Stimulated activated CD8-positive, alpha-beta memory T cell treated with anti-CD3 and anti-CD28 coated beads, Interleukin-12 subunit alpha, Interleukin-12 subunit beta, amount 100 ng/mL, for 1 hour (primary cell): ENCODE data around the gene TNNC1.

ENCODE experiments used
- DNase-seq: peaks from one replicate; pipeline ENCODE4 v3.0.0-alpha.2; 2020; ENCODE audit warnings: low read depth

TNNC1 gene

DNA sequence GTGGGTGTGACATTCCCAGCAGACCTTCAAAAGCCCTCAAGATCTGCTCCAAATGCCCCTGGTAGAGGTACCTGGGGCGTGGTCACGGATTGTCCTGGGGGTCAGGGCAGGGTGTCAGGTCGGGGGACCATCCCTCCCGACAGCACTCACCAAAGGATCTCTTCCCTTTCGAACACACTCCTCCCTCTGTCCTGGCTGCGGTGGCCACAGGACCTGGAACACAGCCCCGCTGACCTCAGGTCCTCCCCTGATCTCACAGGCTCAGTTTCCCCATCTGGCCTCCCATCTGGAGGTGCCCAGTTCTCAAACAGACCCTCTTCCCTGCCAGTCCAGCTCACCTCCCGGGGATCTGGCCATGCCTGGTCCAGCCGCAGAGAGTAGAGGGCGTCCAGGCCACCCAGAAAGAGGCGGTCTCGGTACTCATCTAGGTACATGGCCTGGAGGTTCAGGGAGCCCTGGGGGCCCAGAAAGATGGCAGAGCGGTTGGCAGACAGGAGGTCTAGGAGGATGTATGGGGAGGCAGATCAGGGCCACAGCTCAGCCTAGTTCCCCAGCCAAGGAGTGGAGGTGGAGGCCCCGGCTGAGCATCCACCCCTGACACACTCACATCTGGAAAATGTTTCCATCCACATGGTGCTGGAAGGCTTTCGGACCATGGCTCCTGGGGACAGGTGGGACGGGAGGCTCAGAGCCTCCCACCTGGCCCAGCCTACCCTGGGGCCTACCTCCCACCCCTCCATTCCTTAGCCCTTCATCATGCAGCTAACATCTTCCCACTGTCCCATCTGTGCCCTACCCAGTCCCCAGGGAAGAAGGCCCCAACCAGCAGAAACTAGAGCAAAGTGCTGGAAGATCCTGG lies 11.2 kb downstream of the TNNC1 start:
- no peak for DNase-seq

DNA sequence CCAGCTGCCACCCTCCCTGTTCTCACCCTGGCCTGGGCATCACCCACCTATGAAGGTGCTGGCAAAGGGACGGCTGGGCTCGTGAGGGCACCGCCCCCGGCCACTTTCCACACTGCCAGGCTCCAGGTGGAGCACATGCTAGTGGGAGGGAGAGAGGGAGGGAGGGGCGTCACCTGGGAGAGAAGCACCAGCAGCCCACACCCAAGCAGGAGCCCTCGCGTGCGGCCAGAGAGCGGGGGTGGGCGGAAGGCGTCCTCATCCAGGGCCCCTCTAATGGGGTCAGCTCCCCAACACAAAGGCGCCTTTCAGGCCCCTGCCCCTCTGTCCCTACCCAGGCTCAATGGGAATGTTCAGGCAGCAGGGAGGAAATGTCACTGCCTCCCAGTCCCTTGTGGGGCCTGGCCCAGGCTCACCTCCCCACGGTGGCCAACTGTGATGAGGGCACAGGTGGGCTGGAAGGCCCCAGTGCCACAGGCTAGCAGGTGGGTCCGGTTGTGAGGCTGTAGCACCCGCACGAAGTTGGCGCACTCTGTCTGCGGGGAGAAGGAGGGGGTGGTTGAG lies 12.0 kb downstream of the TNNC1 start:
- DNase-seq = no peak

DNA sequence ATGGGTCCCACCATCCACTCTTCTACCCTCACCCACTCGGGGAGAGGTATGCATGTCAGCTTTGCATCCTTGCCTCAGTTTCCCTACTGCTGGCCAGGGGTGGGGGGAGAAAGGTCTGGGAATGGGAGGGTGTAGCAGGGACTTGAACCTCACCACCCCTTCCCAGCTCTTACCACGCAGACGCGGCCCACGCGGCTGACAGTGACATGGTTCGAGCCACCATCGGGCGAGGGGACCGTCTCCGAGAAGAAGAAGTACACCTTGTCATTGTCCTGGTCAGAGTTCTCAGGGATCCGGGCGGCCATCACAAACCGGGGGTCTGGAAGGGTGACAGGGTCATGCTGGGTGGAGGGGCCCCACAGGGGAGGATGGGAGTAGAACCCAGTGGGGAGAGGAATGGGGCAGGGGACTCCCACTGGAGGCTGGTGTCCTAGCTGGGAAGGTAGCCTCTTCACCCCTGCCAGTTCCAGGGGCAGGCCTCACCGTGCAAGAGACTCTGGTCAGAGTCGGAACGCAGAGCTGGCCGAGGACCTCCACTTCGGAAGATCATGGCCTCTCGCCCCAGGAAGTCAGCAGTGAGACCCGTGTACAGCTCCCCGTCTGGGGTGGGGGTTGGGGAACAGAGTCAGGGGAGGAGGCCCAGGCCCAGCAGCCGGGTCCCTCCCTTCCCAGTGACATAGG lies 12.6 kb downstream of the TNNC1 start:
- no peak for DNase-seq

DNA sequence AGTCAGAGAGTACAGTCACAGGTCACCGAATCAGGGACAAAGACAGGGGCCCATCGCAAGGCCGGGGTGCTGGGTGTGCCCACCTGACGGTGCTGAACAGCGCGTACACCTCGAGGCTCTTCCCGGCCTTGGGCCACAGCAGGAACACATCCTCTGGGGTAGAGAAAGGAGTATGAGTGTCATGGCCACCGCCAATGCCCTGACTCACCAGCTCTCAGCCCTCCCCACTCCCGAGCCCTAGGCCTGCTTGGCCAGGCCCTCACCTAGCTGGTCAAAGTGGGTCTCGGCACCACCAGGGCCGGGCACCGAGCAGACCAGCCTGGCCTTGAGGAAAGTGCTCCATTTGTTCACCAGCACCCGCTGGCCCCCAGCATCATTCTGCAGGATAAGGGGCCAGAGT lies 13.2 kb downstream of the TNNC1 start:
- no peak for DNase-seq

DNA sequence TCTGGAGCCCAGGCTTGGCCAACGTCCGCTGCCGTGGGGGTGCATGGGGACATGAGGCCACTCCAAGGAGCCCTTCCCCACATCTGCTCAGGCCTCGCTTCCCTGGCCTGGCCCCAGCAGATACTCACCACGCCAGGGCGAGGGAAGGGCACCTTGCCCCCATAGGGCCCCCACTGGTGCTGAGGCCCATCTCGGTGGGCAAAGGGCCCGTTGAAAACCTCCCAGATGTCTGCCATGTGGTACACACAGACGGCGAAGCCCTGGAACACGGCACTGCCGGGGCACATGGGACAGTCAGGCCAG lies 13.6 kb downstream of the TNNC1 start:
- DNase-seq = no peak

DNA sequence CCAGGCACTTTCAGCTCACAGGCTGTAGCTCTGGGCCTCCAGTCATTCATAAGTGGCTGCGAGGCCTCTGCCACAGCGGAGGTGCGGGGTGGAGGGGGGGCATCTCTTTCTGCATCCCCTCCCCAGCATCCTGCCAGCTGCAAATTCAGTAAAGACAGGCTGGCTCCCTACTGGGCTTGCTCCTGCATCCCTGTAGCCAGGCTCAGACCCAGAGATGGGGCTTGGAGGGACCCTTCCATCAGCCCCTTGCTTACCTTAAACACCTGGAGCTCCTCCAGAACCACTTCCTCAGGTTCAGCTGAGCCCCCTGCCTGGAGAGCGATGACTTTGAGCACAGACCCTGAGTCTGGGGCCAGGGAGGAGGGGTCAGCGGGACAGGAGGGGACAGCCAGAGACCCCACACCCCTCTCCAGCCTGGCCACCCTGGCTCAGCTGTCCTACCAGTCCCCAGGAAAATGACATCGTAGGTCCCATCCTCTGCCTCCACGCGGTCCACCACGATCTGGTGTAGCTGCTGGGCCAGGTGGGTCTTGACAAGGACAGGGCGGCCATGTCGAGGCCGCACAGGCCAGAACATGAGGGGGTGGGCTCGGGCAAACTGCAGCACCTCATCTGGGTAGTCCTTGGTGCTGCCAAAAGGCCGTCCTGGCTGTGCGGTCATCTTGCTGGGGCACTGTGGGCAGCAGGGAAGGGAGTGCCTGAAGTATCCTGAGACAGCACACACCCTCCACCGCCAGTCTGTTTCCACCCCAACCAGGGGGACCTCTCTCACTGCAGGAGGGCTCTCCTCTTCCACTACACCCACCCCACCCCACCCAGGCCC lies 14.2 kb downstream of the TNNC1 start:
- DNase-seq = no peak

DNA sequence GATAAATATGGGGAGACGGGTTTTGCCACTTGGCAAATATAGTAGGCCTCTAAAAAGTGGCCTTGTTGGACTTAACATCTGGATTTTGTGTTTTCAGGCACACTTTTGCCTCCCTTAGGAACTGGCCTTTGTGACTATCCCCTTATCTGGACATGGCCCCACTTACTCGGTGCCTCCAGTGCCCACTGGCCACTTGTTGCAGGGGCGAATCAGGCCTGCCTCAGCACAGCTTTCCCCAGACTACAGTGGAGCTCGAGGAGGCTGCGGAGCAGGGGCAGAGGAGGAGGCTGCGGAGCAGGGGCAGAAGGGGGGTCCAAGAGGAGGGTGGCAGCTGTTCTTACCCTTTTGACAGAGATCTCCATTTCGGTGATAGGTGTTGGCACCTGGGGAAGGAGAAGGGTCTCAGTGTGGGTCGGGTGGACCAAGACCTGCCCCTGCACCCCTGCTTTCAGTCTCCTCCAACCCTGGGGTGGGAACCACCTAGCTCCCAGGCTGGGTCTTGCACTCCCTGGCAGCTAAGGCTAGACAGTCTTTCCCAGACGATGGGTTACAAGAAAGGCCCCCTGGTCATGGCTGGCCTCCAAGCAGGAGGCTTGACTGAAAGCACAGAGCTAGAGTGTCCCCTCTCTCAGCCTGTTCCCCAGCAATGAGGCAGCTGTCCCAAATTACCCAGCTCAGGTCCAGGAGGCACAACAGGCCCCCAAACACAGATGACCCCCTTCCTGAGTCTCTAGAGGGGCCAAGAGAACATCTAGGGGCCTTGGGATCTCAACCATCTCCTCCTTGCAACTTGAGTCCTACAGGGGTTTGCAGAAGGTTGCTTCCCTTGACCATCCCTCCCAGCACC lies 15.0 kb downstream of the TNNC1 start:
- no peak for DNase-seq

DNA sequence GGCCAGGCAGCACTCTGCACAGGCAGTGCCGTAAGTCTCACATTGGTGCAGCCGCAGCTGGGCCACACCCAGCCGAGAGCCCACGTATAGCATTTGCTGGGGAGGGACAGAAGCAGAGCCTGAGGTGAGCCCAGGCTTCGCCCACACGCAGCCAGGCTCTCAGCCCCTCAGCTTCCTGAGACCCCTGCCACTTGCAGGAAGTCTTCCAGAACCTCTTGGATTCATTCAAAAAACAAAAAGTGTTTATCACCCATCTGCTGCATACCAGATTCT lies 15.8 kb downstream of the TNNC1 start:
- no peak for DNase-seq

DNA sequence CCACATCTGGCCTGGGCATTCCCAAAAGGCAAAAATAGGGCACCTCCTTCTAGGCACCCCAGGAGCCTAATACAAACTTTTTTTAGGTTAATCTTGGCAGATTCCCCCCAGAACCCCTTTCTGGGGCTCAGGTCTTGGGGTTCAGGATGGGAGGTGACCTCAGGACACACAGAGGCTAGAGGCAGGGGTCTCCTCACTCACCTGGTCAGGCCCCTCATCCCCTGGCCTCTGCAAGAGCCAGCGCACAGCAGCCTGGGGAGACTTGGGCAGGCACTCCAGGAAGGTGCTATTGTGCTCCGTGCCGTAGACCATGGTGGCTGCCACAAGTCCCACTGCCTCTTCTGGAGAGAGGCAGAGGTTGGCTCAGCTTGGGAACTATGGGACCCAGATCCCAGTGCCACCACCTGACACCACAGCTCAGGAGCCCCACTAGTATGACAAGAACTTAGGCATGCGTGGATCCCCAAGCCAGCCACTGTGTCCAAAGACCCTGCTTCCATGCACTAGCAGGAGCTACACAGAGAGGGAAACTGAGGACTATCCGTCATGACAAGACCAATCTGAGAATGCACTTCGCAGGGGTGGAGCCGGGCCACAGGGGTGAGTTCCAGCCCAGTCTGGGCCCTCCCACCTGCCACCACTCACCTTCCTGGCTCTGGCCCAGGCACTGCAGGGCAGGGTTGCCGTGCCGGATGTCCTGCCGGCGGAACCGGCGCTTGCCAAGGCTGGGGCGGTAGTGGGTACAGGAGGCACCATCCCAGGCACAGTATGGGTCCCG lies 16.3 kb downstream of the TNNC1 start:
- DNase-seq = no peak

DNA sequence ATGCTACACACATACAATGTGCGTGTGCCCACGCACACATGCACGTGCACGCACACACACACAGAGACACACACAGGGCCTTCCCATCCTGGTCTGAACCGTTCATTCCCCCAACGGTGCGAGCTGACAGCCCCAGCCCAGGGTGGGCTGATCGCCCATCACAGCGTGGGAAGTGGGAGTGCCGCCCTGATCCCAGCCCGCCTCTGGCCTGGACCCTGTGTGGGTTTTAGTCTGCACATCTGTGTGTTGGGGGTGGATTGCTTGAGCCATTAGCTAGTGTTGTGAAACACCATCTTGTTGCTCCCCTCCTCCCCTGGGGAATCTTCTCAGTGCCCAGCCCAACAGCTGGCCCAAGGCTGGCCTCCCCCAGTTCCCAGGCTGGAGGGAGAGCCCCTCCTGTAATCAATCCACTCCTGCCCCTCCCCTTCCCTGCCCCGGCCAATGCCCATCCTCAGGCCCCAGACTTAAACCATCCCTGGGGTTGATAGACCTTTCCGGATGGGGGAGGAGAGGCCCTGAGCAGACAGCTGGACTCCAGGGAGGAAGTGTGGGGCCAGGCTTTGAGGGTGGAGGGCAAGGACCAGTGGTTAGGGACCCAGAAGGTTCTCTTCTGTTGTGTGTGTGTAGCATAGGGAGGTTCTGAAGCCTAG lies 17.2 kb downstream of the TNNC1 start:
- DNase-seq = no peak

DNA sequence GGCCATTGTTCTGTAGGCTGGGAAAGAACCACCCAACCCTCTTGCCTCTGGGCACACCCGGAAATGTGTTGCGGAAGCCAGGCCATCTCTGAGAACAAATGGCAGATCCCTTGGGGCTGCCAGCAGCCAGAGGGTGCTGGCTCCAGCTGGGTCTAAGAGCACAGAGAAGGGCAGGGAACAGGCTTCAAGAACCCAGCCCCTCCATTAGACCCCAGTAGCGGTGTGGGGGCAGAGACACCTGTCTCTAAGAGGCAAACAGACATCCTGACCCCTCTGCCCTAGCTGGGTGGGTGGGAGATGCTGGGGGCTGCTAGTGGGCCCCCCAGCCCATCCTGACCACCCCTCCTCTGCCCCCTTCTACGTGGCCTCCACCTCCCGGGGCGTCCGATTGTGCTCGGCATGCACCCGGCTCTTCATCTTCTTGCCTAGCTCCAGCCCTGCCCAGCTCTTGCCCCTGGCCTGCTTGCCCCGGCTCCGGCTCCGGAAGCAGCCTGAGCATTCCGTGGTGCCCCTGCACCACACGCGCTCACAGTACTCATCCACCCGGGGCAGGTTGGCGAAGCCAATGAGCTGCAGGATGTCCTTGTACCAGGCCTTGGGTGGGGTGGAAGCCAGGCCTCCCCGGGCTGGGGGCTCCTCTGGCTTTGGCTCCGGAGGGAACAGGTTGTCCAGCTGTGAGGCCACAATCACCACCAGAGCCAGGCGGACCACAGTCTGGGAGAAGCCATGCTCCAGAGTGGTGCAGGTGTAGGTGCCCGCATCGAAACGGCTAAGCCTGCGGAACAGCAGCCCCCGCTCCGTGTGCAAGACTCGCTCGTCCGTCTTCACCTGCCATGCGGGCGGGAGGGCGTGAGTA lies 18.4 kb downstream of the TNNC1 start:
- DNase-seq = no peak

DNA sequence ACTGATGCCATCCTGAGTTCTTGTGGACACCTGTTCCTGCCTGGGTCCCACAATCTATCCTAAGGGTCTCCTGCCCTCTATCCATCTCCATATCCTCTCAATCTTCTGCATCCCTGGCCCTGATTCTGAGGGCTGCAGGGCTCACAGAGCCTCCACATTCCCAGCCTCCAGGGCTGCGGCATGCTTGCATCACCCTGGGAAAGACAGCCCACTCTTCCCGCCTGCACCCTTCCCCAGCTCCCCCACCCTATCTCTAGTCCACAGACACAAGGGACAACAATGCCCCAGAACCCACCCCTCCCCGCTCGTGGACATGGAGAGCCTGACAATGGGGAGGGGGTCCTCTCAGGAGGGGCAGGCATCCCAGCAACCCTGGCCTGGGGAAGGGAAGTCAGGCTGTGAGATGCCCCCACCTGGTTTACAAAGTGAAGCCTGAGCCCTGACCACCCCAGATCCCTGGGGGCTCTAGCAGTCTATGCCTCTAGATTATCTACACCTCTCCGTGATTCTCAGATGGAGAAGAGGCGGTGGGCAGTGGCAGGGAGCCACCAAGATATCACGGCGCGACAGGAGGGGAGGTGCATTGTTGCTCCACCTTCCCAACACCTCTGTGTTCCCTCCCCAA lies 19.2 kb downstream of the TNNC1 start:
- DNase-seq = no peak

DNA sequence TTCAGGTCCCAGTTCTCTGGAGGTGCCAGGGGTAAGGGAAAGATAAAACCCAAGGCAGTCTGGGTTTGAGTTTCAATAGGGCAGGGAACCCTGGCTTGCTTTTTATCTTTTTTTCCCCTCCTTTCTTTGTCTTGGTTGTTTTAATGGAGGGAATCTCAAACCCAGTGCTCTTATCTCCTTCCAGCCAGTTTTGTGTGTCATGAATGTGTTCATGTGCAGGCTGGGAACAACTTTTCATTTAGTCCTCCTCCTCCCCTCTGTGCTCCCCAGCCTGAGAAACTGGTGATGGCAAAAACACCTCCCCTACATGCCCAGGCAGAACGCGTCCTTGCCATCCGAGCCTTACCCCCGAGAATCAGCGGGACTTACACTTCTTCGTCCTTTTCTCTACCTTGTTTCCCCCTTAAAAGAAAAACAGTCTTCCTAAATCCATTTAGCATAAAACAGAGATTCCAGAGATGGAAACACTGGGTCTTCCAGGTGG lies 19.8 kb downstream of the TNNC1 start:
- DNase-seq = no peak

DNA sequence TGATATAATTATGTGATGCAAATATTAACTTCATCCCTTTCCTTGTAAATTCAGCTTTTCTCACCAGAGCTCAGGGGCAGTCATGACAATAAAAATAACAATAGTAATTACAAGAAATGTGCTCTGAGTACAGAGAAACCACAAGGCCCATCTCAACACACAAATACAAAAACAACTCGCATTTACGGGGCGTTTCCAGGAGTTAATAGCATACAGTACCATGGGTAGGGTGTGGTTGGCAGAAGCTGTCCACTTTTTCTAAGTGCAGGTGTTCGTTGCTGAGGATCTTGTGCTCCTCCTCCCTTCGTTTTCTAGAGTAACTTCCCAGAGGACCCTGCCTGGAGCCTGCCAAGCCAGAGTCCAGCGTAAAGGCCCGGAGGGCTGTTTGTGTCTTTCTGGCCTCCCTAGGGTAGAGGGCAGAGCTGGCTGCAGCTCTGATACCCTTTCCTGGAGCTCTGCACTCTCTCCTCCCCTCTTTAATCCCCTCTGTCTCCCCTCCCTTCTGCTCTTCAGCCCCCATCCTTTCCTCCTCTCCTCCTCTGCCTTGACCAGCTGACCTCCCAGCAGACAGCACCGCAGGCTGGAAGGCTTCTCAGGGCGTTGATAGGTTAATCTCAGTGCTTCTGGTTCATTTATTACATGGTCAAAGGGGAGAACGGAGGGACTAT lies 20.4 kb downstream of the TNNC1 start:
- DNase-seq = no peak

DNA sequence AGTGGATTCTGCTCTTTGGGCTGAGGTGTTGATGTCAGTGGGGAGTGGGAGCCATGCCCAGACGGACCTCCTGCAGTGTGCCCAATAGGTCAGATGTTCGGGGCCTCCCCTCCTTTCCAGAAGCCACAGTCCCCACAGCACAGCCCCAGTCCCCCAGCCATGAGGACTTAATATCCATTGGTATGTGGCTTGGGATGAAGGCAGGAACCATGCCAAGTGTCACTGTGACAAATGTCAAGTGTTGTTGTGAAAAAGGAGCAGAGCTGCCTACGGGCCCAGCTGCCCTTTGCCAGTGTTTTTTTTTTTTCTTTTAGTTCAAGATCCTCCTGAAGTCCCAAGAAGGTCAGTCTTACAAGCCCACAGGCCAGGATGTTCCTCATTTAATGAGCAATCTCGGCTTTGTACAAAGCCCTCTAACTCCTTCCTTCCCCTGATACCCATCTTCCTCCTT lies 21.1 kb downstream of the TNNC1 start:
- no peak for DNase-seq

DNA sequence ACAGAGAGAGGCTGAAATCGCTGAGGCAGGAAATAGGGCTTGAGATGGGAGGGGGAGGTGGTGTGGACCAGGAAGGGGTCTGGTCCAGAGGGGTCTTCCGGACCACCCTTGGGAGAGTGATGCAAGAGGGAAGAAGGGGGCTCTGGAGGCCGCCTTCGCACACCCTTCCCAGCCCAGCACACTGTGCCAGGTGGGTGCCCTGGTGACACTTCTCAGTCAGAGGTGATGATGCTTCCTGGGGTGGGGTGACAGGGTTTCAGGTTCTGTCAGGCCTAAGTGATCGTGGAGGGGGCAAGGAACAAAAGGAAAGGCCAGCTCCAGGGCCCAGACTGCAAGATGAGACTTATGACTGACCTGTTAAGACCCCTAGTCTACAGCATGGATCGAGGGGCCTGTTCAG lies 21.6 kb downstream of the TNNC1 start:
- no peak for DNase-seq

DNA sequence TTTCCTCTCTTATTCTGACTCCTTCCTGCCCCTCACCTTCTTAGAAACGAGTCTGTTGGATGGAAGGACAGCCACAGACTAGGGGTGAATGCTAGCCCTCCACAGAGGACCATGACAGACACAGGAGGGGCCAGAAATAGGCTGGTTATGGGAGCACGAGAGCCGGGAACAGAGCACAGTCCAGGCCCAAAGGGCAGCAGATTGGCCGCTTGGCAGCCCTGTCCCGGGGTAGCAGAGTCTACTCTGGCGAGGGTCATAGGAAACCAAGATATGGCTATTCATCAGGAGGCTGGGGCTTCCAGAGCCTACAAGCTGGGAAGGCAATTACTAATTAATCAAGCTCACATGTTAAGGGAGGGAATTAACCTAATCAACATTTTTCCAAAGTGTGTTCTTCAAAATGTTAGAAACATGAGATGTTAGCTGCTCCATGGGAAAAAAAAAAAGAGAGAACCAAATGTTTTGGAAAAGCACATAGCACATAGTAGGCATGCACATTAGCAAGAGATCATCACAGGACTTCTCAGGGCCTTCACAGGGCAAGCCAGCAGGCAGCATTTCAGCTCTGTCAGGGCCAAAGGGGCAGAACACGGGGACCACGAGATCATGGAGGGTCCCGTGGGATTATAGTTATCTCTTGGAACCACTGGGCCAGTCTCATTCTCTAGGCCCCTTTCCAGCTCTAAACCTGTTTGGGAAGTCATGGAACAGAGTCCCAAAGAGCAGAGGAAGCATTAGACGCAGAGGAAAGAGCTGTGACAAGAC lies 22.2 kb downstream of the TNNC1 start:
- no peak for DNase-seq

DNA sequence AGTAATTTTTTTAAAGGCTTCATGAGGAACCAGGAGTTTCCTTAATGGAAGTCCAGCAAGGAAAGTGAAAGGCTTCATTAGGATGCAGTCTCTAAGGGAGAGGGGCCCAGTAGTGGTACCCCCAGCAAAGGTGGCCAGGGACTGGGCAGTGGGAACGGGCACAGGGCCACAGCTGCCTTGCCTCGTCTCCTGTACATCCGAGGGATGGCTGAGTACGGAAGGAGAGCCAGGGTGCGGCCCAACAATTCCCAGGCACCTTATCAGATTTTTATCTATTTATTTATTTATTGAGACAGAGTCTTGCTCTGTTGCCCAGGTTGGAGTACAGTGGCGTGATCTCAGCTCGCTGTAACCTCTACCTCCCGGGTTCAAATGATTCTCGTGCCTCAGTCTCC lies 23.4 kb downstream of the TNNC1 start:
- no peak for DNase-seq
